ENCODE results near the gene PDK1. TPM values are rescaled to one million over a fixed set of nuclear protein-coding genes. Genes with fewer than 3 reads are reported as not detected.

The PDK1 gene
- total RNA-seq, 4 donors from 2014 or later, result 10.3 to 21.4 (median 16.7) TPM

DNA sequence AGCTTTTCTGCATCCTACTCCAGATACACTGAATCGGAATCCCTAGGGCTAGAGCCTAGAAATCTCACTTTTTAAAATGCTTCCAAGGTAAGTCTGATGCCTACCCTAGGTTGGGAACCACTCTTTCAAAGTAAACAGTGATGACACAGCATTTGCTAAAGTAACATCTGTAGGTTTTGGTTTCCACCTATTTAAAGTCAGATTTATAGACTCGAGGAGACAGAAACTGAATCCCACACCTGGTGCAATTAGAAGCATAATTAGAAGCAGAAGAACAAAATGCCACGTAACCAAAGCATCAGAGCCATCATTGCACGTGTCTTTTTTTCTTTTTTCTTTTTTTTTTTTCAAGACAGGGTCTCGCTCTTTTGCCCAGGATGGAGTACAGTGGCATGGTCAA lies 40.9 kb downstream of the PDK1 start:
- no peak for DNase-seq
- Histone ChIP-seq H3K4me1 (no peaks in the 10 kb centered on the region), H3K27me3 (no peaks in the 10 kb centered on the region), H3K27ac (no peak overlapping the region), H3K9me3 (no peaks in the 10 kb centered on the region), H3K4me3 (no peak overlapping the region), H3K36me3 (peaks cover 0 to 65% (median 12%) of the 10 kb centered on the region in 3 donors)
- intact Hi-C loops (cut with DNase I), result loop anchor here (10.0 kb wide), 1 partner anchor 118 kb away; no protein-coding TSS in a partner anchor
- TF ChIP-seq POLR2A (IDR thresholded peaks at IDR 0.05), result no peak
- TF ChIP-seq, protein P1, sequence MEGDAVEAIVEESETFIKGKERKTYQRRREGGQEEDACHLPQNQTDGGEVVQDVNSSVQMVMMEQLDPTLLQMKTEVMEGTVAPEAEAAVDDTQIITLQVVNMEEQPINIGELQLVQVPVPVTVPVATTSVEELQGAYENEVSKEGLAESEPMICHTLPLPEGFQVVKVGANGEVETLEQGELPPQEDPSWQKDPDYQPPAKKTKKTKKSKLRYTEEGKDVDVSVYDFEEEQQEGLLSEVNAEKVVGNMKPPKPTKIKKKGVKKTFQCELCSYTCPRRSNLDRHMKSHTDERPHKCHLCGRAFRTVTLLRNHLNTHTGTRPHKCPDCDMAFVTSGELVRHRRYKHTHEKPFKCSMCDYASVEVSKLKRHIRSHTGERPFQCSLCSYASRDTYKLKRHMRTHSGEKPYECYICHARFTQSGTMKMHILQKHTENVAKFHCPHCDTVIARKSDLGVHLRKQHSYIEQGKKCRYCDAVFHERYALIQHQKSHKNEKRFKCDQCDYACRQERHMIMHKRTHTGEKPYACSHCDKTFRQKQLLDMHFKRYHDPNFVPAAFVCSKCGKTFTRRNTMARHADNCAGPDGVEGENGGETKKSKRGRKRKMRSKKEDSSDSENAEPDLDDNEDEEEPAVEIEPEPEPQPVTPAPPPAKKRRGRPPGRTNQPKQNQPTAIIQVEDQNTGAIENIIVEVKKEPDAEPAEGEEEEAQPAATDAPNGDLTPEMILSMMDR (IDR thresholded peaks at IDR 0.05), result no peak
- 78 to 86% methylated on average over 5 of the region's 5 CpGs for WGBS, 2 donors

DNA sequence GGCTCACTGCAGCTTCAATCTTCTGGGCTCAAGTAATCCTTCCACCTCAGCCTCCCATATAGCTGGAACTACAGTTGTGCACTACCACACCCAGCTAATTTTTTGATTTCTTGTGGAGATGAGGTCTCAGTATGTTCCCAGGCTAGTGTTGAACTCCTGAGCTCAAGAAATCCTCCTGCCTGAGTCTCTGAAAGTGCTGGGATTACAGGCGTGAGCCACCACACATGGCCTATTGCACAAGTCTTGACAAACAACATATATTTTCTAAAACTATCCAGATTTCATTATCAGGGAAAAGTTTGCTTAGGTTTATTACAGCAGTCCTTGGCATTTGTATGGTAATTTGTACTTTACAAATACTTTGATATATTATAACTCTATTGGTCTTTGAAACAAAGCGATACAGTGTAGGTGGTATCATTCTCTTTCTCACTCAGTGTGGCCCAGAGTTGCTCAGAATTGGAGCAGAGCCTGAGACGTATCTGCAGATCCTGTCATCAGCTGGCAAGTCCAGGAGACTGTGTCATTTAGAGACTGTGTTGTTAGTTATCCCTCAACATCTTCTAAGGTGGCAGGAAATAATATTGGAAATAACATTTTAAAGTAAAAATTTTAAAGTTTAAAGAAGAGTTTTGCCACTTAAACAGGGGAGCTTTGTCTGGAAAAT lies 41.4 kb downstream of the PDK1 start:
- no peaks in the 10 kb centered on the region for H3K9me3 ChIP-seq
- no peak for TF ChIP-seq POLR2A (IDR thresholded peaks at IDR 0.05)
- TF ChIP-seq, protein P1 (IDR thresholded peaks at IDR 0.05), result no peak
- DNase-seq, result no peak
- 81 to 97% methylated on average over 3 of the region's 3 CpGs for WGBS, 2 donors
- H3K4me3 ChIP-seq, result no peak overlapping the region
- intact Hi-C loops (cut with DNase I), result loop anchor here (10.0 kb wide), 1 partner anchor 117 kb away; no protein-coding TSS in a partner anchor
- peaks cover 0 to 66% (median 12%) of the 10 kb centered on the region in 3 donors for H3K36me3 ChIP-seq
- no peaks in the 10 kb centered on the region for H3K27me3 ChIP-seq
- no peak overlapping the region for H3K27ac ChIP-seq
- no peaks in the 10 kb centered on the region for H3K4me1 ChIP-seq

DNA sequence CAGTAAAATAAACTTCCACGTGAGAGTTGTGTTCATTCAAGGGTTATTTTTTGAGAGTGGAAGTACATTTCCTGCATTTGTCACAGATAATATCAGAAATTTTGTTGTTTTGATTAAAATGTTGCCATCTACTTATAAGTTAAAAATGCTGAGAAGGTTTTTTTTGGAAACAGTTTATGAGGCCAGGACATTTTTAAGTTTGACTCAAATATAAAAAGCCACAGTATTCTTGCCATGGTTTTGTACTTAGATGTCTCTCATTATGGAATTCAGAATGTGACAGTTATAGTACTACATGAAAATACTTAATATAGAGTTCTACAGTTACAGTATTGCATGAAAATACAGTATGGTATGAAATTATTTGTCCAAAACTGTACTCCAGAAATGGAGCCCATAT lies 44.1 kb downstream of the PDK1 start:
- peaks cover 0 to 72% (median 12%) of the 10 kb centered on the region in 3 donors for H3K36me3 ChIP-seq
- no peaks in the 10 kb centered on the region for H3K9me3 ChIP-seq
- H3K4me3 ChIP-seq, result no peak overlapping the region
- no peak for DNase-seq
- no peaks in the 10 kb centered on the region for H3K4me1 ChIP-seq
- 52 to 54% methylated on average over 1 of the region's 1 CpG for WGBS, 2 donors
- intact Hi-C loops (cut with DNase I), result loop anchor here (10.0 kb wide), 1 partner anchor 115 kb away; no protein-coding TSS in a partner anchor
- TF ChIP-seq, protein P1 (IDR thresholded peaks at IDR 0.05), result no peak
- no peak for TF ChIP-seq POLR2A (IDR thresholded peaks at IDR 0.05)
- H3K27ac ChIP-seq, result no peak overlapping the region
- no peaks in the 10 kb centered on the region for H3K27me3 ChIP-seq

DNA sequence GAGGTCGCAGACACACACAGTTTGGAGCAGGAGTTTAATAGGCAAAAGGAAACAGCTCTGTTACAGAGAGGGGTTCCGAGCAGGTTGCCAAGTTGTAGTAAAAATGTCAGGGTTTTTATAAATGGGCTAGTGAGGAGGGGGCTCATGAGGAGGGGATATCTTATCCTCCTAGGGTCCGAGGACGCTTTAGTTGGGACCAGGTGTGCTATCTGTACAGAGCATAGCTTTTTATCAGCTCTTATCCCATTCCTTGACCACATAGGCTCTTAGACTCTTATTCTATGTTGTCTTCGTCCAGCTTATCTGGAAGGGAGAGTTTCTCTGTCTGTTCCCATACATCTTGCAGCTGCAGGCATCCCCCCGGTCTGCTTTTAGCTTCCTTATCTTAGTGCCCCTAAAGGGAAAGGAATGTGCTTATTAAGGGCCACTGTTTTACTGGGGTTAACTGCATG lies 44.7 kb downstream of the PDK1 start:
- DNase-seq, result no peak
- intact Hi-C loops (cut with DNase I), result no loop called here

DNA sequence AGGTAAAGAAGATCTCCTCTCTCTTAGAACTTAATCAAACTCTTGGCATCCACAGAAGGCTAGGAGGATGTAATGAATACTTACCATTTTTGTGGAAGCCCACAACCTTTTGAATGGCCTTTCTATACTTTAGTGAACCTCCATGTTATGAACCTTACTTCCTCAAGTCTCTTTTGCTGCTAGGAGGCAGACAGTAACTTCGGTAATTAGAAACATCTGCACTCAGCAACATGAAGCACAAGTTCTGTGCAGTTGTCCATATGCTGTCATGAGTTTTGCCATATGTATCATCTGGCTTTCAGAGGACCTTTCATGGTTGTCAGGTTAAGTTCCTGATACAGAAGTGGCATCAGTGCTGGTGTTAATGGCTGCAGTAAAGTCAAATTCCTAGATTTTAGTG lies 50.4 kb downstream of the PDK1 start:
- Histone ChIP-seq H3K36me3 (peaks cover 0 to 82% (median 0%) of the 10 kb centered on the region in 3 donors), H3K27me3 (no peaks in the 10 kb centered on the region), H3K9me3 (no peaks in the 10 kb centered on the region), H3K4me3 (no peak overlapping the region), H3K27ac (no peak overlapping the region), H3K4me1 (no peaks in the 10 kb centered on the region)
- WGBS, 2 donors, result 73 to 90% methylated on average over 1 of the region's 1 CpG
- DNase-seq, result no peak
- intact Hi-C loops (cut with DNase I), result no loop called here
- no peak for TF ChIP-seq POLR2A (IDR thresholded peaks at IDR 0.05)
- TF ChIP-seq, protein P1 (IDR thresholded peaks at IDR 0.05), result no peak

More for the DNA sequence above, 44.7 kb downstream of the PDK1 start:
- no peak overlapping the region for H3K4me3 ChIP-seq
- H3K4me1 ChIP-seq, result no peaks in the 10 kb centered on the region
- TF ChIP-seq POLR2A (IDR thresholded peaks at IDR 0.05), result no peak
- TF ChIP-seq, protein P1 (IDR thresholded peaks at IDR 0.05), result no peak
- H3K27ac ChIP-seq, result no peak overlapping the region
- H3K9me3 ChIP-seq, result no peaks in the 10 kb centered on the region
- H3K36me3 ChIP-seq, result peaks cover 0 to 69% (median 12%) of the 10 kb centered on the region in 3 donors
- no peaks in the 10 kb centered on the region for H3K27me3 ChIP-seq
- 85 to 87% methylated on average over 6 of the region's 6 CpGs for WGBS, 2 donors
